Measurements from ENCODE around the gene ALOX12B. TPM values are rescaled to one million over a fixed set of nuclear protein-coding genes. Genes with fewer than 3 reads are reported as not detected.

Gene ALOX12B
- total and polyA plus RNA-seq, 2 of the 13 experiments (the other 11 are each of a cell fraction or from before 2014, with no cell fraction given): 0.13 TPM; not detected in 1

- TF ChIP-seq AHR (CRISPR knock-in tag; IDR thresholded peaks at IDR 0.05) (no peak), ZNF451 (CRISPR knock-in tag; IDR thresholded peaks at IDR 0.05) (no peak), ZKSCAN1 (IDR thresholded peaks at IDR 0.05; ENCODE audit: low read length) (peak; percentile 44; the same call in 1 of the 2 replicates), ZNF326 (CRISPR knock-in tag; IDR thresholded peaks at IDR 0.05; ENCODE audit: borderline replicate concordance) (no peak), ZNF615 (CRISPR knock-in tag; IDR thresholded peaks at IDR 0.05; ENCODE audit: borderline replicate concordance) (no peak), HNRNPK (IDR thresholded peaks at IDR 0.05; ENCODE audit: low read depth, low read length, poor library complexity, severe bottlenecking) (no peak), TFAP4 (IDR thresholded peaks at IDR 0.05; ENCODE audit: borderline replicate concordance, low read depth) (no peak; the same call in 1 of the 2 replicates), ZNF878 (CRISPR knock-in tag; IDR thresholded peaks at IDR 0.05) (peak; percentile 67; the same call in 1 of the 2 replicates), PITX1 (CRISPR knock-in tag; IDR thresholded peaks at IDR 0.05) (peak; percentile 73), WIZ (CRISPR knock-in tag; IDR thresholded peaks at IDR 0.05) (no peak), SNAI1 (CRISPR knock-in tag; IDR thresholded peaks at IDR 0.05; ENCODE audit: borderline replicate concordance) (no peak), ZNF660 (CRISPR knock-in tag; IDR thresholded peaks at IDR 0.05; ENCODE audit: borderline replicate concordance, low read depth) (no peak), ETV5 (CRISPR knock-in tag; IDR thresholded peaks at IDR 0.05; ENCODE audit: borderline replicate concordance) (peak; percentile 68; the same call in 1 of the 2 replicates), ZSCAN5A (CRISPR knock-in tag; IDR thresholded peaks at IDR 0.05; ENCODE audit: borderline replicate concordance) (no peak), ZNF782 (CRISPR knock-in tag; IDR thresholded peaks at IDR 0.05; ENCODE audit: borderline replicate concordance) (no peak), ZNF3 (CRISPR knock-in tag; IDR thresholded peaks at IDR 0.05) (no peak; the same call in 1 of the 2 replicates), ZNF253 (CRISPR knock-in tag; IDR thresholded peaks at IDR 0.05; ENCODE audit: borderline replicate concordance) (no peak), TRIM24 (CRISPR knock-in tag; IDR thresholded peaks at IDR 0.05) (no peak), HINFP (CRISPR knock-in tag; IDR thresholded peaks at IDR 0.05; ENCODE audit: low read depth) (no peak; the same call in 1 of the 2 replicates), ZSCAN21 (CRISPR knock-in tag; IDR thresholded peaks at IDR 0.05; ENCODE audit: borderline replicate concordance) (peak; percentile 23; the same call in 1 of the 2 replicates), ZMYM3 (CRISPR knock-in tag; IDR thresholded peaks at IDR 0.05) (no peak), KAT7 (CRISPR knock-in tag; IDR thresholded peaks at IDR 0.05; ENCODE audit: borderline replicate concordance) (no peak), MTA1 (CRISPR knock-in tag; IDR thresholded peaks at IDR 0.05; ENCODE audit: borderline replicate concordance) (no peak), CCDC6 (CRISPR knock-in tag; IDR thresholded peaks at IDR 0.05) (no peak; the same call in 1 of the 2 replicates), ZNF704 (CRISPR knock-in tag; IDR thresholded peaks at IDR 0.05; ENCODE audit: borderline replicate concordance) (no peak)
These were observed 32.3 kb upstream of the ALOX12B start (continued) for GRCh38 chr17:8119581-8120519.

Measured in HepG2 (cell line).